Hematopoietic multipotent progenitor cell treated with erythropoietin and hydrocortisone succinate and interleukin-3 and kit ligand, for 4 days (in vitro differentiated cells): Measurements from ENCODE around the gene LTBP3.

Source experiments
- DNase-seq: peaks from one replicate; pipeline ENCODE4 v3.0.0-alpha.2; 2015

LTBP3 gene

GRCh38 chr11:65585396-65586246 is 27.5 kb upstream of the LTBP3 start:
- DNase-seq, result no peak

- no peak for DNase-seq
Measured at GRCh38 chr11:65584723-65585171, 26.6 kb upstream of the LTBP3 start.

DNA sequence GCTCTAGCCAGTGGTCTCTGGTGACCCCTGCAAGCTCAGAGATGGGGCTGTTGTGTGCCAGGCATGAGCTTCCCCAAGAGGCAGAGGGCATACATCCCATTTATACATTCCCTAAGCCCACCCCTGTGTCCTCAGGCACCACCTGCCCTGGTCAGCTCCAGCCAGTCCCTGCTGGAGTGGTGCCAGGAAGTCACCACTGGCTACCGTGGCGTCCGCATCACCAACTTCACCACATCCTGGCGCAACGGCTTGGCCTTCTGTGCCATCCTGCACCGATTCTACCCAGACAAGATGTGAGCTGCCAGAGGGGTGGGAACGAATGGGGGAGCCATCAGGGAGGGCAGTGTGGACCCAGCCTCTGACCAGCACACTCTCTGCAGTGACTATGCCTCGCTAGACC is 25.9 kb upstream of the LTBP3 start:
- no peak for DNase-seq

- no peak for DNase-seq
Measured at GRCh38 chr11:65583589-65583988, 25.4 kb upstream of the LTBP3 start.

GRCh38 chr11:65581928-65582327 is 23.8 kb upstream of the LTBP3 start:
- no peak for DNase-seq

- DNase-seq, result no peak
Measured at GRCh38 chr11:65580756-65581155, 22.6 kb upstream of the LTBP3 start.

- DNase-seq, result no peak
Measured at GRCh38 chr11:65580031-65580692, 22.0 kb upstream of the LTBP3 start.

DNA sequence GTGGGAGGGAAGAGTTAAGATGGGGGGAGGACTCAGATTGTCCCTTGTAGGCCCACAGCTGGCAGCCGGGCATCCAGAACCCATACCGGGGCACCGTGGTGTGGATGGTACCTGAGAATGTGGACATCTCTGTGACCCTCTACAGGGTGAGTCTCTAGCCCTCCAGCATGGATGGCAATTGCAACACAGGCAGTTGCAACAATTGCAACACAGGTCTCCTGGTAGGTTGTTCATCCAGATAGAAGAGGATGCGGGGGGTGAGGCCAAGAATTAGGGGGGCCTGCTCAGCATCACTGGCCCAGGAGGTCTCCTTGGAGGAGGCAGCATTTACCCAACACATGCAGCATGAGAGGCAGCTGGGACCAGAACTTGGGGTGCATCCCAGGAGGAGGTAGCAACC is 21.1 kb upstream of the LTBP3 start:
- peak; percentile 38 for DNase-seq

DNA sequence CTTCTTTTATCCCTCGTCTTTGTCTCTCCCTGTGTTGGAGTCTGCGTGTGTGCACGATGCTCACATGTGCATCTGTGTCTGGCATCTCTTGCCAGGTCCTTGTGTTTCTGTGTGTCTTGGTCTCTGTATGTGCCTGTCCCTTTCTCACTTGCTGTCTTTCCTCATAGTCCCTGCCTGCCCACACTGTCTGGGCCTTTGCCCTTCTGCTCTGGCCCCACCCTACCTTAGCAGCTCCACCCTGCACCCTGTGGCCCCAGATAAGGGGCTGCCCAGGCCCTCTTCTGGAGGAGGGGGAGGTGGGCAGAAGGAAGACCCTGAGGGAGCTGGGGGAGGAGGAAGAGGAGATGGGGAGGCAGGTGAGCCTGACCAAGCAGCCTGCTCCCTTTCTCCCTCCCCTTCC is 20.5 kb upstream of the LTBP3 start:
- DNase-seq, result peak; percentile 75

- DNase-seq, result no peak
Measured at GRCh38 chr11:65578134-65578533, 20.0 kb upstream of the LTBP3 start.

DNA sequence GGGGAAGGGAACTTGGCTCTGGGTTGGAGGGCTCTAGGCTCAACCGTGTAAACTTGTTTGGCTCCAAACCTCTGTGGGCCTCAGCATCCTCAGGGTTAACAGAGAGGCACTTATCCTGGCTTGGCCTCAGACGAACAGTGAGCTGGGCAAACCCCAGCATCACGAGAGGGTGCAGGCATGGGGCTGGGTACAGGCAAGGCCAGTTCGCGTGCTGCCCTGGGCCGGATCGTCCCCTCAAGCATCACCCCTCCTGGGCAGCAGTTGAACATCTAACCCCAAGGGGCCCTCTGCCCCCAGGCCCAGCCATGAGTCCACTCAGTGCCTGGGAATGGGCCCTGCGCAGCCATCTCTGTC is 19.6 kb upstream of the LTBP3 start:
- no peak for DNase-seq

DNA sequence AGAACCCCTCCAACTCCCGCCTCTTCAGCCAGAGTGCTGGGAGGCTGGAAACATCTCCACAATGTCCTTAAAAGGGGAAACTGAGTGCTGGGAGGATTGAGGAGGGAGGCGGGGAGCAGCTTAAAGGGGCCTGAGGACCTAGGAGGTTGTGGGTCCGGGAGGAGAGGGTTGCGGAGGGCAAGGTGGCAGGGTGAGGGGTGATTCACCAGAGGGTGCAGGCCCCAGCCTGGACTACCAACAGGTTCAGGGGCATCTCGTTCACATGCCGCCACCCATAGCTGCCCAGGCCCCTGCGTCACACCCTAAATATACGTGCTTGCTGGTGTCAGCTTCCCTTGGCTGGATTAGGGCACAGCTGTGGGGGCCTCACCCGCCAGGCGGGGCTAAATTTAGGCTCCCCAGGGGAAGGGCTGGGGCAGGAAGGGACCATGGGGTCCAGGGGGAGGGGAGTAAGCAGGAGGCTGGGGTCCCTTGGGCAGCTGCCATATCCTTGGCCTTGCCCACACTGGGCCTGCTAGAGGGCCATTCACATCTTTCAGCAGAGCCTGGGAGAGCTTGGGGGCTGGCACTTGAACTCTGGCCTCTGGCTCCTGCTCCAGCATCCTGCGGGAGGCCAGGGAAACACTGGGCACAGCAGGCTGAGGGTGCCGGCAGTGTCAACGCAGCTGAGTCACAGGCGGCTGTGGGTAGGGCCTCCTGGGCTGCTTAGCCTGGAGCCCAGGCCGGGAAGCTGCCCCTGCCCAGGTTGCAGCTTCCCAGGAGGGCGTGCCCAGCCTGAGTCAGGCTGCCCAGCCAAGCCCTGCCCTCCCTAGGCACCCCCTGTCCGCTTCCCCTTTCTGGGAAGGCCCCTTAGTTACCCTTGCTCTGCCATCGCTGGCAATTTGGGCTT is 19.0 kb upstream of the LTBP3 start:
- DNase-seq, result peak; percentile 74

GRCh38 chr11:65576232-65576866 is 18.2 kb upstream of the LTBP3 start:
- peak; percentile 37 for DNase-seq

- peak; percentile 86 for DNase-seq
Measured at GRCh38 chr11:65575568-65576231, 17.5 kb upstream of the LTBP3 start, which contains the start of gene EHBP1L1. Gene EHBP1L1, plus strand, starts transcription at chr11:65576053. Its CDS starts 250 bp downstream, at chr11:65576303.

DNA sequence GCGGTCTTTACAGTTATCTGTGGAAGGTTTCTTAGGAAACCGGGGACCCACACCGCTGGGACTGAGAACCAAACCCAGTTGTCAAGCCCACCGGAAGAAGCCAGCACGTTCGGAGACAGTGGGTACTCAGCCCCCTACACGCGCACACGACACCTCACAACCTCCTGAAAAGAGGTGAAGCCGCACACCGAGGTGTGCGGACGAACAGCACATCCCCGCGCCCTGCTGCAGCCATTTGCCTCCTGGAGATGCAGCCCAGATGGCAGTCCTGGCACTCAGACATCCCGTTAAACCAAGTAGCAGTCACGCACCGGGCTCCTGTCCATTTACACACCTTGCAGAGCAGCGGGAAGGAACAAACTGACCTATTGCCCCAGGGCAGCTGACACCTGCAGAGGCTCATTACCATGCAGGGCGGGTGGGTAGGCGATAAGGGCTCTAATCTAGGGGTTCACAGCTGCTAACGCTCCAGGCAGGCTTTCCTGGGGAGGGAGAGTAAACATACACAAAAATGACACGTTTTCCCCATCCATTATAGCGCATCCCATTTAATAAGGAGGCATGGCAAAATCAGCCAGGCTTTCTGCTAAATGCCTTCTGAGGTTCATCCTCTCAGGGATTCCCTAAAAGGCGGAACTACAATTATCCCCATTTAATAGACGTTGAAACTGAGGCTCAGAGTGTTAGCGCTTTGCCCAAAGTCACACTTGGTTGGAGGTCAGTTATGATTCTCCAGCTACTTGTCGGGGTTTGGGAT is 16.8 kb upstream of the LTBP3 start:
- DNase-seq, result peak; percentile 81

DNA sequence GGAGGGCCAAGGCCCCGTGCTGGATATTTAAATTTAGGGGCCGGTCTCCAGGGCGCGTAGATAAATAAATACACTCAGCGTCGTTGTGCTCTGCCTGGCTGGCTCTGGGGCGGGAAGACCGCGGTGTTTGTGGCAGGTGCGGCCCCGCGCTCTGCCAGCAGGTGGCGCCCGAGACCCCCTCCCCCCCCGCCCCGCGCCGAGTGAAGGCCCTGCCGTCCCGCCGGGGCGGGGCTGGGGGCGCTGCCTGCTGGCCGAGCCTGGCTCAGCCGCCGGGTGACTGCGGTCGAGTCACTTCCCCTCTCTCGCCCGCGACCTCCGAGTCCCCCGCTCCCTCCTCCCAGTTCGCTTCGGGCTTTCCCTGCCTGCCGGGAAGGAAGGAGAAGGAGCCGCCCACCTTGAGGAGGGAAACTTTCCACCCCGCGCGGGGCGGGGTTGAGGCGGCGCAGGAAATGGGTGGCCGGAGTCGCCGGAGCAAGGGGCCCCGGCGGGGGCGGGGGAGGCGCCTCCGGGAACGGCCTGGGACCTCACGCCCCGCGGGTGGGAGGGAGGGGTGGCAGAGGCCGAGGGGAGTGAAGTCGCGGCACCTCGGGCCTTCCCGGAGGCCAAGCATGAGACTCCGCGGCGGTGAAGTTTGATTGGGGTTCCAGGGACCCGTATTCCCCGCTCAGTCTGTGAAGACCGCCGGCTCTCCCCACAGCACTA is 16.1 kb upstream of the LTBP3 start:
- DNase-seq, result peak; percentile 98

DNA sequence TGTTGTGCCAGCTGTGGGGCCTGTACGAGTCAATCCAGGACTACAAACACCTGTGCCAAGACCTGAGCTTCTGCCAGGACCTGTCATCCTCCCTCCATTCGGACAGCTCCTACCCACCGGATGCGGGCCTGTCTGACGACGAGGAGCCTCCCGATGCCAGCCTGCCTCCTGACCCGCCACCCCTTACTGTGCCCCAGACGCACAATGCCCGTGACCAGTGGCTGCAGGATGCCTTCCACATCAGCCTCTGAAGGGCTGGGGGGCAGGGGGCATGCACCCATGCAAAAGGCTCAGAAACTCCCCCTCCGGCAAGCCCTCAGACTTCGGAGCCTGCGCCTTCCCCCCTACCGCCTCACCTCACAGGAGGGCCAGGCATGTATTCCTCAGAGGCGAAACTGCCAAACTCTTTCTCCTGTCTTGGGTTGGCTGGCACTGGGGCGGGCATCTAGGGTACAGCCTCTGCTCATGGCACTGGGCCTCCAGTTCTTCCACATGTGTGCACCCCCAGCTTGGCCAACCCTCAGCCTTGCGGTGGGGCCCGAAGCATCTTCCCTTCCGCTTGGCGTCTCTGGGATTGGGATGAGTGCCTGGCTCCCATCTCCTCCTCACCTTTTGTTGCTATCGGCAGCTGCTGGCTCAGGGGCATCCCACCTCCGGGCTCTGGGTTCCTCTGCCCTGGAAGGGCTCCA is 15.4 kb upstream of the LTBP3 start:
- DNase-seq, result no peak

DNA sequence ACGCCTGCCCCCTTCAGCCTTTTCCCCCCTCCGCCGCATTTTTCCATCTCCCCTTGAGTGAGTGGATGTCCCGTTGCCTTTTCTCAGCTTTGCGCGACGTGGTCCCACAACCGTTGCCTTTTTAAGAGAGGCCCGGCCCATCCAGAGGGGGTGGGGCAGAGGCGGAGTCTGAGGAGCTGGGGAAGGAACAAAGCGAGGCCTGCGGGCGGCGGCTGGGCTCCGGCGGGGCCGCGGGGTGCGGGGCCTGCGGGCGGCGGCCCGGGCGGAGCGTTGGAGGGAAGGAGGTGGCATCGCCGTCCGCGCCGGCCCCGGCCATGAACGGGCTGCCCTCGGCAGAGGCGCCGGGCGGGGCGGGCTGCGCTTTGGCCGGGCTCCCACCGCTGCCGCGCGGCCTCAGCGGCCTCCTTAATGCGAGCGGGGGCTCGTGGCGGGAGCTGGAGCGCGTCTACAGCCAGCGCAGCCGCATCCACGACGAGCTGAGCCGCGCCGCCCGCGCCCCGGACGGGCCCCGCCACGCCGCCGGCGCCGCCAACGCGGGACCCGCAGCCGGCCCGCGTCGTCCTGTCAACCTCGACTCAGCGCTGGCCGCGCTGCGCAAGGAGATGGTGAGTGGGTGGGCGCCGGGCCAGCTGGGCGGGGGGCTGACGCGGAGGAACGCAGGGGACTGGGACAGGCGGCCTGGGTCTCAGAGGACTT is 14.3 kb upstream of the LTBP3 start, which contains the start of gene FAM89B:
TSS of gene FAM89B (plus strand) at position 183 of the 696 bp plus-strand sequence. CDS start at position 315, 132 bp downstream.
- peak; percentile 97 for DNase-seq

DNA sequence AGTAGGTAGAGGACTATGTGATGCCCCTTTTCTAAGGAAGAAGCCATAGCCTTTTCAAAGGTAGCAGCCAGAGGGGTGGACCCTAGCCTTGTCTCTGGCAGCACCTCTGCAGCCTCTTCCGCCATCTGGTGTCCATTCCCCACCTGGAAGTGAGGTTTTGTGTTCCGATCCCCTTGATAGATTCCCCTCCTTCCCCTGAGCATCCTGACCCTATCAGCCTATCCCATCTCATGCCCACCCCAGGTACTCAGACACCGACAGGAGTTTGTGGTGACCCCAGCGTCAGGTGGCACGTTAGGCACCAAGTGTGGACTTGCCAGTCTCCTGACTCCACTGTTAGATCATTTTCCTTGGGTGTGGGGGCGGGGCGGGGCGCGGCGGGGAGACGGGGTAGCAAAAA is 13.8 kb upstream of the LTBP3 start:
- peak; percentile 70 for DNase-seq
